HCT116 (cell line): ENCODE measurements around the gene POLN. TPM values are rescaled to one million over a fixed set of nuclear protein-coding genes. Genes with fewer than 3 reads are reported as not detected.

Experiments
- ATAC-seq: fragments of 200-7000 bp; cut with Tn5 transposase; 2 replicates; pipeline ENCODE4 v1.9.1; 2020; ENCODE audit warnings: mild to moderate bottlenecking, moderate library complexity
- BruUV-seq: library from RNA; stranded (reverse); fragments of 400-500 nt; replicated peaks from 2 replicates; lab custom pipeline; 2021; lab: Mats Ljungman, UMichigan
- CTCF ChIA-PET: fragments of 300-600 bp; sonication (Branson Sonifier 250); formaldehyde crosslinking; loops from one replicate; lab custom pipeline; 2021; ENCODE audit warnings: antibody characterized with exemption; lab: Charles Lee
- POLR2A ChIA-PET: fragments of 300-600, 350-600 bp; sonication (Branson Sonifier 250); formaldehyde crosslinking; loops from one replicate; lab custom pipeline; 2021; ENCODE audit warnings: antibody characterized with exemption; lab: Charles Lee
- RAD21 ChIA-PET, 2 experiments: fragments of 300-600 bp; sonication (Branson Sonifier 250); formaldehyde crosslinking; loops; one replicate each; lab custom pipeline; 2023; ENCODE audit warnings: low total read pairs in 2 of 2; ENCODE audit not compliant: uncharacterized antibody in 2 of 2, unreplicated experiment in 2 of 2, low non-redundant PET in 1 of 2; lab: Charles Lee
- DNase-seq: peaks from one replicate; pipeline ENCODE4 v3.0.0-alpha.2; 2010; ENCODE audit warnings: low read depth, low spot score
- H2AFZ ChIP-seq: fragments of 200-600 bp; shearing (Covaris generic), sonication (generic); 2 replicates; pipeline ENCODE4 v1.6.1; 2017; ENCODE audit warnings: low read depth, mixed run types, mixed read lengths, antibody characterized with exemption, low read length; ENCODE audit not compliant: poor library complexity, severe bottlenecking
- H3K27ac ChIP-seq: 2 replicates; pipeline ENCODE4 v1.5.1; 2012; ENCODE audit warnings: low read depth, low read length
- H3K27me3 ChIP-seq: fragments of 200-600 bp; sonication (generic); 2 replicates; pipeline ENCODE4 v1.6.1; 2016; ENCODE audit warnings: mixed run types, low read length, mixed read lengths; ENCODE audit not compliant: insufficient read depth
- H3K36me3 ChIP-seq, 2 experiments: fragments of 200-500 bp in 1 of 2; fragments of 200-600 bp in 1 of 2; sonication (Bioruptor generic) in 1 of 2; sonication (generic) in 1 of 2; 2 replicates each; pipeline versions ENCODE4 v1.5.1 to v1.6.1; 2014 to 2016; ENCODE audit warnings: low read length in 2 of 2, inconsistent platforms in 1 of 2, mixed read lengths in 1 of 2, mixed run types in 1 of 2; ENCODE audit not compliant: insufficient read depth in 2 of 2, control insufficient read depth in 1 of 2
- H3K4me1 ChIP-seq, 2 experiments: fragments of 200-600 bp in 1 of 2; sonication (generic) in 1 of 2; 2 replicates each; pipeline versions ENCODE4 v1.5.1 to v1.6.1; 2012 to 2017; ENCODE audit warnings: low read length in 2 of 2, inconsistent platforms in 1 of 2, mild to moderate bottlenecking in 1 of 2, mixed read lengths in 1 of 2, mixed run types in 1 of 2, moderate library complexity in 1 of 2; ENCODE audit not compliant: insufficient read depth in 2 of 2, control insufficient read depth in 1 of 2
- H3K4me2 ChIP-seq: fragments of 200-600 bp; sonication (generic); 2 replicates; pipeline ENCODE4 v1.6.1; 2017; ENCODE audit warnings: mixed run types, low read length, mixed read lengths
- H3K4me3 ChIP-seq, 2 experiments: fragments of 200-600 bp in 1 of 2; sonication (generic) in 1 of 2; replicated peaks in 1 of 2; 2 replicates each; pipeline ENCODE4 v1.5.1; 2011 to 2016; ENCODE audit warnings: low read length in 2 of 2, control low read depth in 1 of 2, low read depth in 1 of 2, mild to moderate bottlenecking in 1 of 2, mixed read lengths in 1 of 2, mixed run types in 1 of 2
- H3K79me2 ChIP-seq: fragments of 200-600 bp; sonication (generic); 2 replicates; pipeline ENCODE4 v1.6.1; 2017; ENCODE audit warnings: mild to moderate bottlenecking, mixed run types, low read length, moderate library complexity, mixed read lengths; ENCODE audit not compliant: insufficient read depth
- H3K9ac ChIP-seq: fragments of 200-600 bp; sonication (generic); 2 replicates; pipeline ENCODE4 v1.6.1; 2016; ENCODE audit warnings: low read length, mixed read lengths
- H3K9me2 ChIP-seq: fragments of 200-600 bp; sonication (generic), shearing (Covaris generic); 2 replicates; pipeline ENCODE4 v1.6.1; 2017; ENCODE audit warnings: mixed run types, mild to moderate bottlenecking, moderate library complexity; ENCODE audit not compliant: insufficient read depth
- H3K9me3 ChIP-seq, 2 experiments: fragments of 200-500 bp in 1 of 2; fragments of 200-600 bp in 1 of 2; sonication (Bioruptor generic) in 1 of 2; sonication (generic) in 1 of 2; 2 replicates each; pipeline ENCODE4 v1.6.1; 2014 to 2017; ENCODE audit warnings: low read length in 2 of 2, mixed read lengths in 2 of 2, inconsistent platforms in 1 of 2, low read depth in 1 of 2, mild to moderate bottlenecking in 1 of 2, mixed run types in 1 of 2, moderate library complexity in 1 of 2; ENCODE audit not compliant: control insufficient read depth in 1 of 2, insufficient read depth in 1 of 2
- H4K20me1 ChIP-seq: fragments of 200-600 bp; sonication (generic), shearing (Covaris generic); 2 replicates; pipeline ENCODE4 v1.6.1; 2017; ENCODE audit warnings: mixed run types, mild to moderate bottlenecking, moderate library complexity; ENCODE audit not compliant: insufficient read depth
- CEBPB ChIP-seq: IDR thresholded peaks from 2 replicates; pipeline ENCODE4 v1.6.1; 2012; ENCODE audit warnings: low read depth
- EZH2phosphoT487 ChIP-seq: fragments of 200-600 bp; IDR thresholded peaks from 2 replicates; pipeline ENCODE4 v1.6.1; 2018; ENCODE audit warnings: antibody characterized with exemption, borderline replicate concordance
- FOSL1 ChIP-seq: IDR thresholded peaks from 2 replicates; pipeline ENCODE4 v1.6.1; 2012; ENCODE audit warnings: low read depth
- POLR2A ChIP-seq: IDR thresholded peaks from 2 replicates; pipeline ENCODE4 v1.7.0; 2011; ENCODE audit warnings: borderline replicate concordance; ENCODE audit not compliant: insufficient read depth, insufficient read length; ENCODE audit errors: extremely low read depth
- POLR2AphosphoS5 ChIP-seq: IDR thresholded peaks from 2 replicates; pipeline ENCODE4 v1.6.1; 2011; ENCODE audit warnings: mild to moderate bottlenecking, low read depth, low read length, moderate library complexity
- SIN3A ChIP-seq: IDR thresholded peaks from 2 replicates; pipeline ENCODE4 v1.6.1; 2012; ENCODE audit warnings: low read depth
- ZNF274 ChIP-seq: fragments of 200-500 bp; sonication (Bioruptor generic); IDR thresholded peaks from 2 replicates; pipeline ENCODE4 v1.6.1; 2014; ENCODE audit warnings: mild to moderate bottlenecking, low read depth, low read length, inconsistent platforms
- intact Hi-C: fragments of 100-400 bp; cut with micrococcal nuclease; formaldehyde crosslinking; loops from 2 replicates; pipeline ENCODE4 v1.10.0; 2022
- total RNA-seq: library from RNA; stranded (reverse); gene quantifications from one replicate; pipeline ENCODE4 v1.2.1, GENCODE V29; 2021; ENCODE audit not compliant: unreplicated experiment

The POLN gene
- total RNA-seq, 1 experiment from 2014 or later, result 3.1 TPM

GRCh38 chr4:2241410-2242353 lies at the start of gene POLN, which contains the start of gene HAUS3 (continued):
- no peak for TF ChIP-seq EZH2phosphoT487
- no peak for TF ChIP-seq CEBPB

- intact Hi-C loops, result no loop called here
- Histone ChIP-seq H3K79me2 (no peaks in the 10 kb centered on the region), H3K36me3 (no peaks in the 10 kb centered on the region)
- ChIA-PET POLR2A (no interaction called here), CTCF (no interaction called here)
- TF ChIP-seq POLR2AphosphoS5 (no peak), SIN3A (no peak), POLR2A (no peak), FOSL1 (no peak), ZNF274 (no peak)
- TF ChIP-seq, all 23 proteins: peak for 0
- BruUV-seq, result no TSS peak
- Histone ChIP-seq H3K4me3 (no peak overlapping the region), H3K27me3 (no peaks in the 10 kb centered on the region), H3K4me1 (no peaks in the 10 kb centered on the region), H4K20me1 (no peaks in the 10 kb centered on the region), H3K9ac (no peak overlapping the region), H3K9me2 (no peaks in the 10 kb centered on the region), H3K9me3 (no peaks in the 10 kb centered on the region), H3K4me2 (no peak overlapping the region), H3K27ac (no peak overlapping the region), H2AFZ (no peak overlapping the region)
- ATAC-seq (no peak), DNase-seq (no peak)
- RAD21 ChIA-PET, result no interaction called here
Measured at GRCh38 chr4:2290974-2291704, 49.2 kb upstream of the POLN start.
